HepG2 (cell line): ENCODE results near the gene ZNF584. TPM values are rescaled to one million over a fixed set of nuclear protein-coding genes. Genes with fewer than 3 reads are reported as not detected.

ENCODE experiments used
- DRAP1 ChIP-seq: IDR thresholded peaks from 2 replicates; pipeline ENCODE4 v1.6.1; 2016; ENCODE audit warnings: missing genetic modification reagents, missing compliant biosample characterization
- HDAC2 ChIP-seq: sonication (generic); formaldehyde crosslinking; IDR thresholded peaks from 2 replicates; pipeline ENCODE4 v1.4.0; 2020; ENCODE audit warnings: missing genetic modification reagents
- JARID2 ChIP-seq: sonication (generic); formaldehyde crosslinking; IDR thresholded peaks from 2 replicates; pipeline ENCODE4 v1.8.1; 2023; ENCODE audit warnings: missing genetic modification reagents, inconsistent platforms; ENCODE audit not compliant: insufficient replicate concordance
- MLLT10 ChIP-seq: sonication (generic); formaldehyde crosslinking; IDR thresholded peaks from 2 replicates; pipeline ENCODE4 v1.4.0; 2020; ENCODE audit warnings: missing genetic modification reagents
- PCBP2 ChIP-seq: fragments of 200-400 bp; formaldehyde crosslinking; optimal IDR thresholded peaks from 2 replicates; pipeline ENCODE3; 2018; ENCODE audit warnings: low read length, low read depth; ENCODE audit not compliant: poor library complexity, severe bottlenecking
- PHF21A ChIP-seq: sonication (generic); formaldehyde crosslinking; IDR thresholded peaks from 2 replicates; pipeline ENCODE4 v1.5.0; 2020; ENCODE audit warnings: mild to moderate bottlenecking, missing genetic modification reagents
- PLRG1 ChIP-seq: fragments of 450-650 bp; conservative IDR thresholded peaks from 2 replicates; pipeline ENCODE4 v1.6.1; 2016
- PRDM10 ChIP-seq: sonication (generic); formaldehyde crosslinking; IDR thresholded peaks from 2 replicates; pipeline ENCODE4 v1.4.0; 2020; ENCODE audit warnings: low read depth, missing genetic modification reagents
- RERE ChIP-seq: IDR thresholded peaks from 2 replicates; pipeline ENCODE4 v1.6.1; 2016; ENCODE audit warnings: low read depth, missing genetic modification reagents, missing compliant biosample characterization
- SNAI1 ChIP-seq: sonication (generic); formaldehyde crosslinking; IDR thresholded peaks from 2 replicates; pipeline ENCODE4 v1.5.0; 2020; ENCODE audit warnings: mild to moderate bottlenecking, missing genetic modification reagents, borderline replicate concordance
- TARDBP ChIP-seq: sonication (generic); formaldehyde crosslinking; IDR thresholded peaks from 2 replicates; pipeline ENCODE4 v1.8.0; 2022; ENCODE audit warnings: mild to moderate bottlenecking, missing genetic modification reagents
- ZBTB39 ChIP-seq: sonication (generic); formaldehyde crosslinking; IDR thresholded peaks from 2 replicates; pipeline ENCODE4 v1.5.0; 2020; ENCODE audit warnings: missing genetic modification reagents
- ZNF317 ChIP-seq: sonication (generic); formaldehyde crosslinking; IDR thresholded peaks from 2 replicates; pipeline ENCODE4 v1.5.0; 2020; ENCODE audit warnings: mild to moderate bottlenecking, missing genetic modification reagents
- ZNF564 ChIP-seq: sonication (generic); formaldehyde crosslinking; IDR thresholded peaks from 2 replicates; pipeline ENCODE4 v1.8.1; 2023; ENCODE audit warnings: mild to moderate bottlenecking, missing genetic modification reagents
- ZNF577 ChIP-seq: sonication (generic); formaldehyde crosslinking; IDR thresholded peaks from 2 replicates; pipeline ENCODE4 v1.4.0; 2020; ENCODE audit warnings: mild to moderate bottlenecking, low read depth, missing genetic modification reagents, borderline replicate concordance
- ZNF615 ChIP-seq: sonication (generic); formaldehyde crosslinking; IDR thresholded peaks from 2 replicates; pipeline ENCODE4 v1.5.0; 2020; ENCODE audit warnings: mild to moderate bottlenecking, missing genetic modification reagents, borderline replicate concordance
- ZNF776 ChIP-seq: sonication (generic); formaldehyde crosslinking; IDR thresholded peaks from 2 replicates; pipeline ENCODE4 v1.4.0; 2020; ENCODE audit warnings: mild to moderate bottlenecking, missing genetic modification reagents
- polyA plus RNA-seq, 8 experiments: library from polyadenylated mRNA; depleted of rRNA in 3 of 8; stranded (reverse) in 7 of 8; unstranded in 1 of 8; fragments of >200 nt; fragmentation: Illumina TruSeq in 4 of 8; extraction: Trizol in 4 of 8; gene quantifications; 2 replicates each; pipeline versions ENCODE4 v1.2.1 to v1.2.3, GENCODE V29; 2011 to 2016; ENCODE audit warnings: low read depth in 4 of 8, missing spikeins in 1 of 8, mixed read lengths in 1 of 8; ENCODE audit not compliant: insufficient read depth in 1 of 8
- total RNA-seq, 5 experiments: library from RNA; depleted of rRNA; stranded (reverse); fragments of >200 nt; fragmentation: Illumina TruSeq; extraction: Trizol; gene quantifications; 2 replicates each; pipeline ENCODE4 v1.2.3, GENCODE V29; 2016; ENCODE audit warnings: low read depth in 1 of 5

ZNF584 gene
- total and polyA plus RNA-seq, 2 of the 13 experiments (the other 11 are each of a cell fraction or from before 2014, with no cell fraction given): 2.4 to 7.0 TPM

- no peak; the same call in none of the 2 replicates for TF ChIP-seq HDAC2 (CRISPR knock-in tag)
- TF ChIP-seq PCBP2: no peak
- TF ChIP-seq MLLT10 (CRISPR knock-in tag): no peak
- peak; percentile 70 for TF ChIP-seq DRAP1 (CRISPR knock-in tag)
- TF ChIP-seq ZBTB39 (CRISPR knock-in tag): no peak
- peak; percentile 60 for TF ChIP-seq TARDBP (CRISPR knock-in tag)
- no peak for TF ChIP-seq PRDM10 (CRISPR knock-in tag)
- no peak for TF ChIP-seq RERE
- no peak for TF ChIP-seq PLRG1
- no peak for TF ChIP-seq ZNF577 (CRISPR knock-in tag)
- no peak for TF ChIP-seq ZNF615 (CRISPR knock-in tag)
- TF ChIP-seq PHF21A: no peak
- TF ChIP-seq JARID2: no peak
- no peak; the same call in 1 of the 2 replicates for TF ChIP-seq ZNF317
- no peak for TF ChIP-seq SNAI1 (CRISPR knock-in tag)
- 0 out of 2 replicates have a peak, but pooled peaks have one; percentile 54 for TF ChIP-seq ZNF564 (CRISPR knock-in tag)
- no peak; the same call in 1 of the 2 replicates for TF ChIP-seq ZNF776 (CRISPR knock-in tag)
Observed at GRCh38 chr19:58408152-58409009, at the start of gene ZNF584 (continued).
